Cerebellar nuclear complex (tissue), 1 donor: ENCODE data around the gene H3-3A.

Experiments
- DNase-seq, 2 experiments: peaks; one replicate each; lab custom pipeline; 2025; lab: John Stamatoyannopoulos, UW

Gene H3-3A

DNA sequence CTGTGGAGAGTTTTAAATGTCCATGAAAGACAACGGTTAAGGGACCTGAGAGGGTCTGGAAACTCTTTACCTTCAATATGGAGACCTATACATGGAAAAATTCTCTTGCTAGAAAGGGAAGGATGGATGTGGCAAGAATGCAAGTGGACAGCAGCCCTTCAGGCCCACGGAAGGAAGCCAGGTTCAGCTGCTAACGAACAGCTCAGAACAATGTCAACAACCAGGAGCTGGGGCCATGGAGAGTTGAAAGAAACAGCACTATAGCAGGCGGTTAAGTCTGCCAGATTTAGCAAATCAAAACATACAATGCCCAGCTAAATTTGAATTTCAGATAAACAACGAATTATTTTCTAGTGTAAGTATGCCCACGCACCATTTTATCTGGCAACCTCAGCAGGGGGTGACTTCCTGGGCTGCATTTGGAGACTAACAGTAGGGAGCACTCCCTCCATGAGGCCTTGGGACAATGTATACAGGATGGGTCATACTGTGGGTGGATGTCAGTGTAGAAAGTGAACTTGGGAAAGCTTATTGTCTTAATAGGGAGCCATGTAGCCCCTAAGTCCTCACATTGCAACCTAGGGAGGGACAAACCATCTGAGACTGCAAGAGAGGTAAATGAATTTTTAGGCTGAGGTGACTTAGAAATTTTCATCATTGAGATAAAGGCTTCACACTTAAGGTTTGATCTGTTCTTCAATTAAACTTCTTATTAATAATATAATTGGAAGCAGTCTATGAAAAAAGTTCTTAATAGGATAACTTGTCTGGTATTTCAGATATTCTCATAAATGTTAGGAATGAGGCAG is 7.8 kb upstream of the H3-3A start:
- DNase-seq, result no peak

DNA sequence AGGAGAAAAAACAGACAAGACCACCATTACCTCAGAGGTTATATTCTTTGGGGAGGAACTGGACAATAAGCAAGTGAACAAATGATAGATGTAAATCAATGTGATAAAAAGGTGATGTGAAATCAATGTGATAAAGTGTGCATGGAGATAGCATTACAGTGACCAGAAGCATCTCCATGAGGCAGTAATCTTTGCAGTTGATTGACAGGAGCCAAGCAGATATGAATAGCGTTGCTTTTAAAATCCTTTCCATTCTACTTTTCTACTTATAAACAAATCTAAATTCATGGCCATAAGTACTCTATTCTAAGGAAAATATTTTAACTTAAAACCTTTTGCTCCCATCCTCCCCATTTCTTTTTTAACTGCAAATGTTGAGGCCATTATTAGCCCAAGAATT is 2.8 kb upstream of the H3-3A start:
- no peak for DNase-seq

DNA sequence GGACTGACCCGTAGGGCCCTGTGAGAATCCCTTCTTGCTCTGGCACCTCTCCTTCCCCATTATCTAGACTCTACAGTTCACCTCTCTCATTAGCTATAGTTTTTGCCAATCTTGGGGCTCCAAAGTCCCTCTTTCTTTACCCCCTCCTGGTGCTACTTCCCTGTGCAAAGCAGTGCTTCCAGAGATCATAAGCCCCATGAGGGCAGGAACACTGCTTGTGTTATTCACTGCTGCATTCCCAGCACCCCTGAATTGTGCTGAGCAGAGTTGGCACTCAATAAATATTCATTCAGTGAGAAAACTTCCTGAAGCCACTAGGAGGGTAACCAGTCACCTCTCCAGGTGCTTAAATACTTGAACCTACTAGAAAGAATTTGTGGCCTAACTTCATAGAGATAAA is 2.1 kb upstream of the H3-3A start:
- DNase-seq, result no peak

DNA sequence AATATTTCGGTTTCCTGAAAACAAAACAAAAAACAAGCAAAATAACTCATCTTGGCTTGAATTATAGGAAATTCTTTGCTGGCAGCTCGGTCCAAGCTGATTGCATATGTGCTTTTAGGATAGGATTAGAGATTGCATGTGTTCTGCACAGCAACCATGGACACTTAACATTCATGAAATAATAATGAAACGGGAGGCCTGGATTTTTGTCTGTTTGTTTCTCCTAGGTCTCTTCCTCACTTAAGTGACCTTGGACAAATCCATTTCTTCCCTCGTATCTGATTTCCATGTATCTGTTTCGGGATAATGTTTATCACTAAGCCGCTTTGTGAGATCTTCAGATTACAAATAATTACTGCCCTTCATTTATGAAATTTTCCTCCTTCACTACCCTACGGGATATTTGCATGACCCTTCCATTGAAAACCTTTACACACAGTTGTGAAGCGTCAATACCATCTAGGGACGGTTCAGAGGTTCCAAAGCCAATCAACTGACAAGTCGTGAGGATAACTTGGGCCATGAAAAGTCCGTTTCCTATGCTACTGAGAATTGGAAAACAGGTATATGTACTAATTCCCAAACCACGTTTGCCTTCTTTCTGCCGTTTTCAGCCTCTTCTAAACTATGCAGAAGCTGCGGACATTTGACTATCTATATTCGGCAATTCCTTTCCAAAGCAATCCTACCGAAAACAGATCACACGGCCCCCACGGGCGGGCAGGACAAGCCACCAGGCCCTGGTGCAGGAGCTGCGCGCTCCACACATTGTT is 1.3 kb upstream of the H3-3A start:
- DNase-seq, result no peak

DNA sequence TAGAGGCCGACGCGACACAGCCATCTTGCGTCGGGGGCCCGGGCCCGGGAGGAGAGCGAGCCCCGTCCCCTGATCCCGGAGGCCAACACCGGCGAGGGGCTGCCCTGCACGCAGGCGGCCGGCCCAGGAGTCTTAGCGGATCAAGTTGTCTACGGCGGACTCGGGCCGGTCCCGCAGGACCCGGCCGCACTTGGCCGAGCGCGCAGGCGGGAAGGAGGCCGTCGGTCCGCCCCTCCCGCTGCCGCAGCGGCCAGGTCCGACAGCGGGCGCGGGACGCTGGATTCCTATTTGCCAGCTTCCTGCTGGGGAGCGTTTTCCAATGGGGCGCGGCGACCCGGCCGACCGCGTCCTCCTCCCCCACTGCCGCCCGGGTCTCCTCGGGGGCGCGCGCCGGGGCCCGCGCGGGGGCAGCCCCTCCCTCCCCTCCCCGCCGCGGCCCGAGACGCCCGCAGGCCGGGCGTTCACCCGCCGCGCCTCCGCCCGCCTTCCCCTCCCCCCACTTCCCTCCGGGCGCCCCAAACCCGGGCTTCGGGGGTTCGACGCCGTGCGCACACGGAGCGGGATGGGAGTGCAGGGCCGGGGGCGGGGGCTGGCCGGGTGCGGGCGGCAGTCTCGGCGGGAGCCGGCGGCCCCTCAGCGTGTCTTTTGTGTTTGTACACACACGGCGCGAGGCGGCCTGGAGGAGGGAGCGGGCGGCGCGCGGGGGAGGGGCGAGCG is 517 bp upstream of the H3-3A start:
- DNase-seq, result no peak

DNA sequence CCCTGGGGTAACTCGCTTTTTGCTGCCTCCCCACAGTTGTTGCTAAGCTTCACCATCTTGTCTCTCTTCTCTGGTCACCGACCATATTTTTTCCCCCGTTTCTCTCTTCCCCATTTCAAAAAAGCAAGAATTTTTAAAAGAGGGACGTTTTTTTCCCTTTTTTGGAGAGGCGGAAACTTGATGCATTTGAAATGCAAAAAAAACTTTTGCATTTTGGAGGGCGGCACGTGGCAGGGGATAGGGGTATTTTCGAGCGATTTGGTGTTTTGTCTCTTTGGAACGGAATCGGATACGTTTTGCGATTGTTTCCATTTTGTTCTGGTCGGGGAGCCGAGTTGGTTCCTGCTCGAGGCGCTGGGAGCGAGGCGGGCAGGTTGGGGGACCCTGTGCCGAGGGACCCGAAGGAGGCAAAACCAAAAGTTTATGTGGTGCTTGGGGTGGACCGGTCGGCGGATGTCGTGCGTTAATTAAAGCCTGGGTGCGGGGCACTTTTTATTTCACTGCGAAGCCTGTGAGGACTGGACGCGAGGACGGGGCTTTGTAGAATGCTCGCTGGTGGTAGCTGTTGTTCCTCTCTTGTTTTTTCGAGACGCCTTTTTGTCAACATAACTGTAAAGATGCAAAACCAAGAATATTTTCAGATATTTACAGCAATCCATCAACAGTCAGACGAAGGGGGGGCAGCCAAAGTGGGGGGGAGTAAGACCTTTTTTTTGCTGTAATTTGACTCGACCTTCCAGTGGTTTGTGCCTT is 884 bp downstream of the H3-3A start:
- no peak for DNase-seq

DNA sequence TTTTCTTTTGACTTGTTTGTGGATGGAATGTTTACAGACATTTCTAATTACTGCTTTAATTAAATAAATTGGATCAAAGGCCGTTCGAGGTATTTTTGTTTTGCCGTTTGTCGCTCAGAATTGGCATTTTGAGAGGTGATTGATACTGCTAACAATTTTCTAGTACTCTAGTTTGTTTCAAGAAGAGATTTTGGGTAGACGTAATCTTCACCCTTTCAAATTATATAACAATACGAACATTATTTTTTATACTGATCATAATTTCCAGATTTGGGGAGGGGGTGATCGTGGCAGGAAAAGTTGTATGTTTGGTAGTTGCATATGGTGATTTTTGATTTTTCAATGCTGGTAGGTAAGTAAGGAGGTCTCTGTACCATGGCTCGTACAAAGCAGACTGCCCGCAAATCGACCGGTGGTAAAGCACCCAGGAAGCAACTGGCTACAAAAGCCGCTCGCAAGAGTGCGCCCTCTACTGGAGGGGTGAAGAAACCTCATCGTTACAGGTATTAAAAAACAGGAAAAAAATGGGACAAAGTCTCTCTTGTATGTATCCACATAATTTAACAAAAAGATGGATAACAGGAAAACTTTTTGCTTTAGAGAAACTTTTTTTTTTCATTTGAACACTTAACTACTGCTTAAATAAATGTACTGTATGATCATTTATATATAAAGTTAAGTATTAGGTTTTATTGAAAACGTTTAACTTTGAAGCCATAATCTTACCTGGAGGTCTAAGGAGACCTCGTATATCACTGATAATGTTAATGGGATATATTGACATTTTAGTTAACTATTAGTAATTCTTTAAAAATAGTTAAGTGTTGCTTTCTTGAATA is 1.7 kb downstream of the H3-3A start:
- DNase-seq, result no peak

DNA sequence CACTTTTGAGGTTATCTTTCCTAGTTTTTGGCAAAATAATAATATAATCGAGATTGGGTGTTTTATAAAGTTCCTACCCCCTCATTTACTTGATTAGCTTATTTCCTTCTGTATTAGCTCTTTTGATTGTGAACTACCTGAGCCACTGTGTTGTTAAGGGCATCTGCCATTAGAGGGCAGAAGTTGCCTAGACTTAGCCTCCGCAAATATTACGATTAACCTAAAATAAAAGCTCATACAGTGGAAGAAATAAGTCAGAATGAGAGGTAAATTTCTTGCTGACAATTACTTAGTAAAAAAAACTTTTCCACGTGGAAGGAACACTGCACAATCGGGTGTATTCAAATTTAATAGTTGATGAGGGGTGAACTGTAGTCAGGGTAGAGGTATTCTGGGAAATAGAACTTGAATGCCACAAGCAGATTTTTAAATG is 2.3 kb downstream of the H3-3A start:
- DNase-seq, result peak in 1 of 2 experiments; percentile 21

DNA sequence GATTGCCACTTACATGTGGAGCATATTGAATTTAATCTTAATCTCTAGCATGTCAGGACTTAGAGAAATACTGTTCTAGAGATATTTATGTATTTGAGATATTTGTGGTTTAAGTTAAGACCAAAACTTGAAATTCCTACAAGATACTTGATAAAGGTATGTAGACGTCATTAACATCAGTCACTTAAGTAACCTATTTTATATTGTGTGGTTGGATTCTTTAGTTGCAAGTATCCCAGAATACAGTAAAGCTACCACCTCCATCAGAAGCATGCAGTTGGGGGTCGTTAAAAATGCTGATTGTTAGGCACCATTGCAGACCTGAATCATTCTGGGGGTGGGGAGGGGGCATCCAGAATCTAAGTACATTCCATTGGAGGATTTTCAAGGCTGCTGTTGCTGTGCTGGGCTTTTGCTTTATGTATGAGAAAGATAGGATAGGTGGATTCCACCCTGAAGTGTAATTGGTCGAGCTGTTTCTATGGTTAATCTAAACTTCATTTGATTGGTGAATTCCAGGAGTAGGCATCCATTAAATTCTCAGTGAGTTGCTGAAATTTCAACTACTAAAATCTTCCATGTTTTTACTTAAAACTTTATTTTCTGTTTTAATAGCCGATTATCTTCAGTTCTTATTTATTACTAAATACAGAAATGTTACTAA is 4.0 kb downstream of the H3-3A start:
- no peak for DNase-seq

DNA sequence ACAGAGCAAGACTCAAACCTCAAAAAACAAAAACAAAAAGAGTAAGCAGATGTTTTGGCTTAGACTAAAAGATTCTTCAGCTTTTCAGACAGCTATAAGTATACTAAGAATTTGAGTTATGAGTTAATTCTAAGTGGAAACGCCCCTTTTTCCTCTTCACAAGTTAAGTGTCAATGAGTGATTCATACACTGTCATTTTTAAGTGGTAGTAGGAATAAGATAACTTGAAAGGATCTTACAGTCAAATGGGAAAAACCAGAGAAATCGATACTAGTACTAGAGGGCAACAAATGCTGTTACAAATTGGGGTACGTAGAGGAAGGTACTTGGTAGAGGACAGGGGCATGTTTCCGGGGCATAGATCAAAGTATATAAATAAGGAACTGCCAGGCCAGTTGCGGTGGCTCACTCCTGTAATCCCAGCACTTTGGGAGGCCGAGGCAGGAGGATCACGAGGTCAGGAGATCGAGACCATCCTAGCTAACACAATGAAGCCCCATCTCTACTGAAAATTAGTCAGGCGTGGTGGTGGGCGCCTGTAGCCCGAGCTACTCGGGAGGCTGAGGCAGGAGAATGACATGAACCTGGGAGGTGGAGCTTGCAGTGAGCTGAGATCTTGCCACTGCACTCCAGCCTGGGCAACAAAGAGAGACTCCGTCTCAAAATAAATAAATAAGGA is 7.4 kb downstream of the H3-3A start:
- DNase-seq, result no peak

DNA sequence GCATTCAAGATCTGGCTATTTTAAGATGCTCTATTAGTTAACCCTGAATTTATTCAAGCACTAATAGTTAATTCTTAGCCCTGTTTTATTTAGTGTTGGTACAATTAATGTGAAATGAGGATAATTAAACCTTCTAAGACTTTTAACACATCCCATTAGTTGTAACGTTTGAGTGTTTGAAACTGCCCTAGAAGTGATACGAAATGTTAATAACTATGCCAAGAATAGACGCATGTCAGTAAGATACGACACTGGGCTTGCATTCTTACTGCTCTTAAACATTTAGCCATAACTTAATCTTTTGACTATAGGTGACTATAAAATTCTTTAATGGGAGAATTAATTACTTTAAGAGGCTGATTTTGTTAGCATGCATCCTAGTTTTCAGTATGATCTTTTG is 9.8 kb downstream of the H3-3A start:
- DNase-seq, result no peak

DNA sequence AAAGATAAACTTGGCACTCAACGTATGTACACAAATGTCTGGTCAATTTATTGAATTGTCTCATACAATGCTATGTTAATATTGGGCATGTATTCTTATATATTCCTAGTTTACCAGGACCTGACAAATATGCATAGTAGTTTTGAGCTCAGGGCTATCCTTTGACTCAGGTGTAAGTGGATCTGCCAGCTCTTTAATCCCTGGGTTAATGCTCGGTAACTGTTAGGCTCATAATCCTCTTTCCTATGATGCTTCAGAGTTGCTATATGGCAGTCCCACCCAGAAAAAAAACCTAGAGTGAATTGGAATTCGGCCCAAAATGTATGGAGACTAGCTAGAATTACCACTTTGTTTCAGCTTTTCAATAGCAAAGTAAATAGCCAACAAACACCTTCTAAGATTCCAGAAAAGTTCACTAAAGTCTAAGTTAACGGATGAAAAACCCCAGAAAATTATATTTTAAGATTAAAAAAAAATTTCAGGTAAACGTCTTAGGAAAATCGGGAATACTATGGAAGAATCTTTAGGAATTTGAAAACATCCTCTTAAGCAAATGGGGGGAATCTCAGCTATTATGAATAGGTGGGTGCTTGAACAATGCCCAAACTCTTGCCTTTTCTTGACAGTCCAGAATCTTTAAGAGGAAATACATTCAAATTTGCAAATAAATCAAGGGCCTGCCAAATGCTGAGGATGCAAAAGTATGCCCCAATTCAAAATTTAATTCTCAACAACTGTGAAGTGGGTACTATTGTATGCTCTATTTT is 10.9 kb downstream of the H3-3A start:
- DNase-seq, result no peak

DNA sequence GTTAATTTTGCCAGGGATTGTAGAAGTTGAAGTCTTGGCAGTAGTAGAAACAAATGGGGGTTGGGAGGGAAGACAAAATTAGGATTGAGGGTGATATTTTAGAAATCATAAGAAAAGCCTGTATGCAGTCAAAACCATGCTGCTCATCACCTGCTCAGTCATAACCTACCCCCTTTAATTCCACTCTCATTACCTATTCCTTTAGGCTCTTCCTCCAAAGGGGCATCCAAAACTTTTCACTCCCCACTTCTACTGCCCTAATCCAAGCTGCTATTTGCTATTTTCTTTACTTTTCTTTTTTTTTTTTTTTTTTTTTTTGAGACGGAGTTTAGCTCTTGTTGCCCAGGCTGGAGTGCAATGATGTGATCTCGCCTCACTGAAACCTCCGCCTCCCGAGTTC is 11.5 kb downstream of the H3-3A start:
- no peak for DNase-seq

DNA sequence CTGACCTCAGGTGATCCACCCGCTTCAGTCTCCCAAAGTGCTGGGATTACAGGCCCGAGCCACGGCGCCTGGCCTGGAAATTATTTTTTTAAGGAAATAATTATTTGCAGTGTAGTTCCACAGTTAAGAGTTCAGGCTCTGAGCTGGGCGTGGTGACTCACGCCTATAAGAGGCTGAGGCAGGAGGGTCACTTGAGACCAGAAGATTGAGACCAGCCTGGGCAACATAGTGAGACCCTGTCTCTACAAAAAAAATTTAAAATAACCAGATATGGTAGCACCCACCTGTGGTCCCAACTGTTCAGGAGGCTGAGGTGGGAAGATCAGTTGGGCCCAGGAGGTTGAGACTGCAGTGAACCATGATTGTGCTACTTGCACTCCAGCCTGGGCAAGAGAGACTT is 13.9 kb downstream of the H3-3A start:
- no peak for DNase-seq

DNA sequence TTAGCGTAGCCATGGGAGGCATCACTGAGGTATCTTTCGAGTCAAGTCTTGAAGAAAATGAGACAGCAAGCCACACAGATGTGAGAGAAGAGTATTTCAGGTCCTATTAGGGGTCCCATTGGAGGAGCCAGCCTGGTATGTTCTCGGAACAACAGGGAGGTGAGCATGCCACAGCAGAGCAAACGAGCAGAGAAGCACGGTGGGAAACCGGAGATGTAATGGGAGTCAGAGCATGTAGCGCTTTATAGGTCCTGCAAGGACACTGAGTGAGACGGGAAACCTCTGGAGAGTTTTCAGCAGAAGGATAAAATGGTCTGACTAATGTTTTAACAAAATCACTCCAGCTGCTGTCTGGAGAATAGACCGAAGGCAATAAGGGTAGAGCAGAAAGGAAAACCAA is 15.9 kb downstream of the H3-3A start:
- no peak for DNase-seq

DNA sequence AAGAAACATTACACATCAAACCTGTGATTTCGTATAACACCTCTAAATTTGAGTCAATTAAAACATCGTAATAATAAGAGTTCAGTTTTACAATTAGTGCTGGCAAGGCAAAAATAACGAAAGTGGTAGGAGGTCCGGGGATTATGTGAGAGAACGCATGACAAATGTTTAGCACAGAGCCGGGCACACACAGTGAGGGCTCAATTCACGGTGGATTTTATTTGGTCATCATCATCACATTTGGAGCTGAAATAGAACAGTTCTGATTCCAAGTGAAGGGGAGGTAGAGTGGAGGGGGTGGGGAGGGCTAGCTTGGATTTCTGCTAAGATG is 20.0 kb downstream of the H3-3A start:
- DNase-seq, result no peak

DNA sequence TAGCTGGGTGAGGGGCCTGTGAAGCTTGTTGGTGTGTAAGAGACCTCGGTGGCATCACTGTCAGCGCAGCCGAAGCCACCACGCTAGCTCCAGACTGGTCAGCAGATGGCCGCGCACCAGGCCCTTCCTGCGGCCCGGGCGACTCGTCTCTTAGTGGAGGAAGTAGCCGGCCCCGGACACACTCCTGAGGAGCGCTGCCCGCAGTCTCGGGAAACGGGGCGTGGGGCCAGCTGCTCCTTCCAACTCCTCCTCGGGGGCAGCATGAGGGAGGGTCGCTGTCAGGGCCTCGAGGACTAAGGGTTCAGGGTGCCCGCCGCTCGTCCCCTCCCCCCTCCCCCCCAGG is 20.4 kb downstream of the H3-3A start:
- peak in 1 of 2 experiments; percentile 80 for DNase-seq

DNA sequence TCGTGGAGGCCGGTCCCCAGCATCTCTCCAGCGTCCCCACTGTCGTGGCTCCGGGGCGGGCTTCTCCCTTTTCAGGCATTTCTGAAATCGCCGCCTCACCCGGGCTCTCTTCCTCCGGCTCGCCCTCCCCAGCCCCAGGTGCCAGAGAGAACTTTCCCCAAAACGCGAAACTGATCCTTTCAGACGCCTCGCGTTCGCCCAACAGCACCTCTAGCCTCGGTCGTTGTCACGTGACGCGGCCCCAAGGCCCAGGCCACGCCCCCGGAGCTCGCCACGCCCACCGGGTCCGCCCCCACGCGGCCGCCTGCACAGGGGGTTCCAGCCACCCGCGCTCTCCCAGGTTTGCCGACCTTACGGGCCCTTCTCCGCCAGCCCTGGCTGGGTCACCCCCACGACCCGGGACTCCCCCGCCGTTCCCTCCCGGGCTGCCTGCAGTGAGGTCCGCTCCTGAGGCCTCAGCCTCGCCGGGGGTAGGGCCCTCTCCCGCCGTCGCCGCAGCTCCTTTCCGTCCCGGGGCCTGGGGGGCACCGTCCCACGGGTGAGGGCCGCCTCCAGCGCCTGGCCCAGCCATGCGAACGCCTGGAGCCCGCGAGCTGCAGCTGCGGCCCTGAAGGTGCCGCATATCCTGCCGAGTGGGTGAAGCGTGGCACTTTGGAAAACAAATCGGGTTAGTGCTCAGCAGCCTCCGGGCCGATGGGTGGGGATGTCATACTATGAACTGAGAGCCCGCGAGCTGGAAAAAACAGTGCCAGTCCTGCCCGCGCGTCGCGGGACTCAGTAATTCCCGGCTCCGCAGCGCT is 21.0 kb downstream of the H3-3A start:
- peak in 1 of 2 experiments; percentile 67 for DNase-seq
